Heart left ventricle (tissue), 13 donors: Measurements from ENCODE around the gene CCSER2.

Experiments
- CTCF ChIP-seq, 12 donors: fragments of 200-600 bp; sonication (generic) in 4 of 12; IDR thresholded peaks; one replicate each; pipeline versions ENCODE4 v1.5.0 to v1.8.0; 2018 to 2022; ENCODE audit warnings: antibody characterized with exemption in 12 of 12, mild to moderate bottlenecking in 5 of 12
- POLR2A ChIP-seq, 2 donors: fragments of 450-650 bp; IDR thresholded peaks; one replicate each; pipeline ENCODE4 v1.6.1; 2017; ENCODE audit warnings: antibody characterized with exemption in 2 of 2, mild to moderate bottlenecking in 2 of 2, moderate library complexity in 2 of 2
- donor health status: ischemic (EF 13 %, LVEDD 7.1; RV severe dilation, severe dysfunction).
- donor health status: DM: no; HTN: yes; CAD: no.
- donor health status: DM: no; HTN: no; CAD: no.
- donor health status: ischemic (EF 25% LVEDD 6.9; RV normal size, moderate dysfunction).
- donor health status: ischemic (EF 25% LVEDD 5.7; RV mildly dilated, moderate dysfunction).
- donor health status: ischemic (EF 35%, LVEDD 5.7; RV mildly dilated, moderate dysfunction).
- donor health status: nonischemic (EF 11% LVEDD 7.7; RV severe dilation, severe dysfunction).
- donor health status: DM: yes; HTN: yes; CAD: no.
- donor health status: PGD.
- donor health status: ischemic (EF 29% LVEDD 5.4; RV normal size, mild dysfunction).
- donor health status: nonischemic (EF 23%, LVEDD 6.1; RV moderate dilation, normal function).

- TF ChIP-seq CTCF (IDR thresholded peaks at IDR 0.05) = no peak
- no peak for TF ChIP-seq POLR2A (IDR thresholded peaks at IDR 0.05)
These were observed 28.5 kb downstream of the CCSER2 start for GRCh38 chr10:84356928-84357327.
